Stimulated activated naive B cell treated with anti-CD40 and anti-IgM and Interleukin-4, amounts not matched to agents 10 μg/mL and 1 μg/mL and 100 μg/mL, for 72 hours (primary cell): ENCODE results near the gene CITED2.
A peak's percentile ranks its signal among the peaks of the same experiment; 100 is the strongest.

Source experiments
- ATAC-seq, 2 donors: fragments of 150-1000 bp; cut with Tn5 transposase; replicated peaks; 2 replicates each; pipeline ENCODE4 v1.10.0; 2021; ENCODE audit warnings: moderate library complexity in 1 of 2
- DNase-seq: peaks from one replicate; pipeline ENCODE4 v3.0.0; 2021
- H3K27ac Mint-ChIP-seq: one replicate; pipeline ENCODE4 v1.8.0; 2022; ENCODE audit warnings: mild to moderate bottlenecking, mixed read lengths
- H3K27me3 Mint-ChIP-seq, 2 donors: one replicate each; pipeline ENCODE4 v1.8.0; 2022; ENCODE audit warnings: mixed read lengths in 2 of 2
- H3K36me3 Mint-ChIP-seq, 2 donors: one replicate each; pipeline ENCODE4 v1.8.0; 2022; ENCODE audit warnings: mixed read lengths in 2 of 2, mild to moderate bottlenecking in 1 of 2
- H3K4me1 Mint-ChIP-seq, 2 donors: one replicate each; pipeline ENCODE4 v1.8.0; 2022; ENCODE audit warnings: mixed read lengths in 2 of 2, mild to moderate bottlenecking in 1 of 2
- H3K4me3 Mint-ChIP-seq, 2 donors: one replicate each; pipeline ENCODE4 v1.8.0; 2022; ENCODE audit warnings: mild to moderate bottlenecking in 2 of 2, mixed read lengths in 2 of 2, moderate library complexity in 1 of 2
- H3K9me3 Mint-ChIP-seq, 2 donors: one replicate each; pipeline ENCODE4 v1.8.0; 2022; ENCODE audit warnings: mixed read lengths in 2 of 2, mild to moderate bottlenecking in 1 of 2

The CITED2 gene

GRCh38 chr6:139337830-139338229 lies 36.6 kb downstream of the CITED2 start:
- H3K27me3 Mint-ChIP-seq: no peaks in the 10 kb centered on the region
- no peak overlapping the region for H3K4me3 Mint-ChIP-seq
- H3K27ac Mint-ChIP-seq: no peak overlapping the region
- ATAC-seq: no peak
- H3K9me3 Mint-ChIP-seq: no peaks in the 10 kb centered on the region
- H3K4me1 Mint-ChIP-seq: peaks cover 2 to 10% of the 10 kb centered on the region in 2 donors
- H3K36me3 Mint-ChIP-seq: no peaks in the 10 kb centered on the region
- DNase-seq: no peak

- H3K9me3 Mint-ChIP-seq: no peaks in the 10 kb centered on the region
- ATAC-seq (no peak), DNase-seq (no peak)
- no peaks in the 10 kb centered on the region for H3K36me3 Mint-ChIP-seq
- peaks cover 2 to 7% of the 10 kb centered on the region in 2 donors for H3K4me1 Mint-ChIP-seq
- no peak overlapping the region for H3K4me3 Mint-ChIP-seq
- no peaks in the 10 kb centered on the region for H3K27me3 Mint-ChIP-seq
- no peak overlapping the region for H3K27ac Mint-ChIP-seq
These were observed 37.4 kb downstream of the CITED2 start for GRCh38 chr6:139337001-139337400.

GRCh38 chr6:139336488-139336887 lies 38.0 kb downstream of the CITED2 start:
- no peak for ATAC-seq
- no peak overlapping the region for H3K4me3 Mint-ChIP-seq
- no peaks in the 10 kb centered on the region for H3K36me3 Mint-ChIP-seq
- no peaks in the 10 kb centered on the region for H3K27me3 Mint-ChIP-seq
- H3K27ac Mint-ChIP-seq: no peak overlapping the region
- no peaks in the 10 kb centered on the region for H3K9me3 Mint-ChIP-seq
- no peak for DNase-seq
- peaks cover 2 to 7% of the 10 kb centered on the region in 2 donors for H3K4me1 Mint-ChIP-seq

GRCh38 chr6:139335447-139336210 lies 38.8 kb downstream of the CITED2 start:
- no peak for ATAC-seq
- Mint-ChIP-seq H3K4me3 (no peak overlapping the region), H3K36me3 (no peaks in the 10 kb centered on the region)

GRCh38 chr6:139334806-139335446 lies 39.5 kb downstream of the CITED2 start:
- Mint-ChIP-seq H3K27ac (peak overlapping the region; percentile 28), H3K4me1 (peaks cover 2 to 12% of the 10 kb centered on the region in 2 donors), H3K36me3 (no peaks in the 10 kb centered on the region), H3K4me3 (no peak overlapping the region), H3K27me3 (no peaks in the 10 kb centered on the region), H3K9me3 (no peaks in the 10 kb centered on the region)
- ATAC-seq: no peak
- DNase-seq: no peak

More at GRCh38 chr6:139335447-139336210, 38.8 kb downstream of the CITED2 start:
- no peaks in the 10 kb centered on the region for H3K9me3 Mint-ChIP-seq
- no peaks in the 10 kb centered on the region for H3K27me3 Mint-ChIP-seq
- no peak for DNase-seq
- H3K27ac Mint-ChIP-seq: no peak overlapping the region
- H3K4me1 Mint-ChIP-seq: peaks cover 2 to 12% of the 10 kb centered on the region in 2 donors

GRCh38 chr6:139330826-139331500 lies 43.5 kb downstream of the CITED2 start:
- no peak for DNase-seq
- H3K27me3 Mint-ChIP-seq: no peaks in the 10 kb centered on the region
- peaks cover 0 to 4% of the 10 kb centered on the region in 2 donors for H3K9me3 Mint-ChIP-seq
- peaks cover 13 to 30% of the 10 kb centered on the region in 2 donors for H3K4me1 Mint-ChIP-seq
- H3K4me3 Mint-ChIP-seq: no peak overlapping the region
- no peak overlapping the region for H3K27ac Mint-ChIP-seq
- H3K36me3 Mint-ChIP-seq: peaks cover 1 to 3% of the 10 kb centered on the region in 2 donors
- no peak for ATAC-seq

GRCh38 chr6:139330306-139330705 lies 44.1 kb downstream of the CITED2 start:
- Mint-ChIP-seq H3K9me3 (peaks cover 0 to 4% of the 10 kb centered on the region in 2 donors), H3K36me3 (peaks cover 1 to 3% of the 10 kb centered on the region in 2 donors), H3K4me3 (no peak overlapping the region), H3K27ac (no peak overlapping the region), H3K27me3 (no peaks in the 10 kb centered on the region), H3K4me1 (peaks cover 16 to 37% of the 10 kb centered on the region in 2 donors)
- ATAC-seq (no peak), DNase-seq (no peak)

GRCh38 chr6:139329224-139329623 lies 45.2 kb downstream of the CITED2 start:
- Mint-ChIP-seq H3K36me3 (peaks cover 1 to 3% of the 10 kb centered on the region in 2 donors), H3K4me3 (no peak overlapping the region), H3K27ac (no peak overlapping the region), H3K9me3 (peaks cover 0 to 4% of the 10 kb centered on the region in 2 donors), H3K27me3 (no peaks in the 10 kb centered on the region), H3K4me1 (peaks cover 18 to 44% of the 10 kb centered on the region in 2 donors)
- DNase-seq (no peak), ATAC-seq (no peak)

GRCh38 chr6:139327038-139327437 lies 47.4 kb downstream of the CITED2 start:
- ATAC-seq (peak; percentile 62 to 63), DNase-seq (peak; percentile 18)
- Mint-ChIP-seq H3K4me3 (no peak overlapping the region), H3K9me3 (peaks cover 4 to 5% of the 10 kb centered on the region in 2 donors), H3K4me1 (peaks cover 30 to 53% of the 10 kb centered on the region in 2 donors), H3K27me3 (no peaks in the 10 kb centered on the region), H3K27ac (no peak overlapping the region), H3K36me3 (peaks cover 1 to 11% of the 10 kb centered on the region in 2 donors)

- H3K36me3 Mint-ChIP-seq: peaks cover 1 to 11% of the 10 kb centered on the region in 2 donors
- peak overlapping the region; percentile 53 for H3K27ac Mint-ChIP-seq
- H3K9me3 Mint-ChIP-seq: peaks cover 4 to 5% of the 10 kb centered on the region in 2 donors
- DNase-seq (no peak), ATAC-seq (no peak)
- peaks cover 30 to 48% of the 10 kb centered on the region in 2 donors for H3K4me1 Mint-ChIP-seq
- no peak overlapping the region for H3K4me3 Mint-ChIP-seq
- H3K27me3 Mint-ChIP-seq: no peaks in the 10 kb centered on the region
These were observed 48.8 kb downstream of the CITED2 start for GRCh38 chr6:139325686-139326085.

- Mint-ChIP-seq H3K27ac (no peak overlapping the region), H3K36me3 (peaks cover 1 to 11% of the 10 kb centered on the region in 2 donors), H3K27me3 (no peaks in the 10 kb centered on the region), H3K4me3 (no peak overlapping the region), H3K9me3 (peaks cover 4 to 5% of the 10 kb centered on the region in 2 donors), H3K4me1 (peaks cover 30 to 48% of the 10 kb centered on the region in 2 donors)
- DNase-seq (no peak), ATAC-seq (peak; percentile 37 to 53)
These were observed 49.3 kb downstream of the CITED2 start for GRCh38 chr6:139325125-139325524.

- ATAC-seq: no peak
- Mint-ChIP-seq H3K27me3 (no peaks in the 10 kb centered on the region), H3K4me1 (peaks cover 28 to 41% of the 10 kb centered on the region in 2 donors), H3K36me3 (peaks cover 1 to 11% of the 10 kb centered on the region in 2 donors), H3K4me3 (peak overlapping the region; percentile 48 to 56), H3K9me3 (peaks cover 4 to 5% of the 10 kb centered on the region in 2 donors), H3K27ac (peak overlapping the region; percentile 42)
- no peak for DNase-seq
These were observed 50.2 kb downstream of the CITED2 start for GRCh38 chr6:139324301-139324555.

GRCh38 chr6:139323511-139324300 lies 50.7 kb downstream of the CITED2 start:
- peak; percentile 65 for DNase-seq
- Mint-ChIP-seq H3K27me3 (no peaks in the 10 kb centered on the region), H3K4me1 (peaks cover 27 to 38% of the 10 kb centered on the region in 2 donors), H3K27ac (peak overlapping the region; percentile 90), H3K9me3 (peaks cover 3 to 5% of the 10 kb centered on the region in 2 donors), H3K36me3 (peaks cover 1 to 11% of the 10 kb centered on the region in 2 donors), H3K4me3 (peak overlapping the region; percentile 81 to 83)
- peak; percentile 75 to 77 for ATAC-seq
